ENCODE results near the gene GIPC1. TPM values are rescaled to one million over a fixed set of nuclear protein-coding genes. Genes with fewer than 3 reads are reported as not detected.
"Not testable (repeated sequence)": the region's sequence is repeated elsewhere in the genome, so short reads cannot be mapped to it uniquely, and the experiment has no call there.

Gene GIPC1
- total RNA-seq, 1 donor from 2014 or later, result 41.8 TPM

DNA sequence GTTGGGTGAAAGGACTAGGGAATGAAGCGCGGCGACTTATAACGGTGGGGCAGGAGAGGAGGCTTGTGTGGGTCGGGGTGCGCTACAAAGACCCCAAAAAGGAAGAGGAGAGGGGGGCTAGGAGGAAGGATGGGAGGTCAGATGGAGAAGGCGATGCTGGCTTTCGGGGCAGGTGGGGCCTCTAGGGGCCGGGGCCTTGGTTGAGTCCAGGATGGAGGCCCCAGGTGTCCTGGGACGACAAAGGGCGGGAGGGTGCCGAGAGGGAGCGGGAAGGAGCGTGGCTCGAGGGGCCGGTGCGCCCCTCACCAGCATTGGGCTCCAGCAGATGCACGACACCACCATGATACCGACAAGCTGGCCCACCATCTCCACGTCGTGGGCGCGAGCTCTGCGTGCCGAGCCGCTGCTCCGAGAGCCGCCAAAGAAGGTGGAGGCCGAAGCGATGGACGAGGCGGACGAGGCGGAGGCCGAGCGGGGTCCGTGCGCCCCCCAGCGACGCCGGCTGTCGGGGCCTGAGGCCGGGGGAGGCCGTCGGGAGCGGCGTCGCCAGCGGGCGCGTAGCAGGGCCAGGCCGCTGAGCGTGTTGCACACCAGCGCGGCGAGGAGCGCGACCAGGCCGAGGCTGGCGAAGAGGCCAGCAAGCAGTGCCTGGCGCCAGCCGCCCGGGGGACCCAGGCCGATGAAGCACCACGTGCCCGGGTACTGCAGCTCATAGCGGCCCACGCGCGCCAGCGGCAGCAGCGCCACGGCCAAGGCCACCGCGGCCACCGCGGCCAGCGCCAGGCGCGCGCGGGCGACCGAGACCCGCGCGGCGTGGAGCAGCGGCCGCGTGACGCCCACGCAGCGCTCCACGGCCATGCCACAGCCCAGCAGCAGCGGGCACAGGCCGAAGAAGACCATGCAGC, 22.6 kb downstream of the GIPC1 start:
- Histone ChIP-seq H3K9me3 (ENCODE audit: control insufficient read depth in 3 of 3, low read length in 3 of 3) (no peaks in the 10 kb centered on the region), H3K4me1 (ENCODE audit: control insufficient read depth in 3 of 3, insufficient read depth in 3 of 3, low read length in 3 of 3) (peaks cover 5 to 26% (median 13%) of the 10 kb centered on the region in 3 donors), H3K36me3 (ENCODE audit: control insufficient read depth in 3 of 3, insufficient read depth in 3 of 3, low read length in 3 of 3) (peaks cover 16 to 29% (median 19%) of the 10 kb centered on the region in 3 donors), H3K4me3 (ENCODE audit: low read length in 3 of 3) (peak overlapping the region in 1 of 3 donors; percentile 35), H3K9ac (ENCODE audit: low read depth in 1 of 3, low read length in 3 of 3) (peak overlapping the region in 1 of 3 donors; percentile 16), H3K27me3 (ENCODE audit: control insufficient read depth in 3 of 3, insufficient read depth in 3 of 3, low read length in 3 of 3) (peaks cover 16 to 52% (median 26%) of the 10 kb centered on the region in 3 donors), H3K27ac (ENCODE audit: low read depth, low read length) (no peak overlapping the region)

- Histone ChIP-seq H3K9ac (ENCODE audit: low read depth in 1 of 3, low read length in 3 of 3) (no peak overlapping the region), H3K36me3 (ENCODE audit: control insufficient read depth in 3 of 3, insufficient read depth in 3 of 3, low read length in 3 of 3) (peaks cover 15 to 26% (median 22%) of the 10 kb centered on the region in 3 donors), H3K27me3 (ENCODE audit: control insufficient read depth in 3 of 3, insufficient read depth in 3 of 3, low read length in 3 of 3) (peaks cover 16 to 43% (median 26%) of the 10 kb centered on the region in 3 donors), H3K9me3 (ENCODE audit: control insufficient read depth in 3 of 3, low read length in 3 of 3) (no peaks in the 10 kb centered on the region), H3K4me3 (ENCODE audit: low read length in 3 of 3) (no peak overlapping the region), H3K4me1 (ENCODE audit: control insufficient read depth in 3 of 3, insufficient read depth in 3 of 3, low read length in 3 of 3) (peaks cover 5 to 26% (median 12%) of the 10 kb centered on the region in 3 donors), H3K27ac (ENCODE audit: low read depth, low read length) (no peak overlapping the region)
These were observed 23.6 kb downstream of the GIPC1 start for GRCh38 chr19:14472202-14472938.

GRCh38 chr19:14471436-14472187, 24.3 kb downstream of the GIPC1 start:
- Histone ChIP-seq H3K4me1 (ENCODE audit: control insufficient read depth in 3 of 3, insufficient read depth in 3 of 3, low read length in 3 of 3) (peaks cover 5 to 26% (median 12%) of the 10 kb centered on the region in 3 donors), H3K27me3 (ENCODE audit: control insufficient read depth in 3 of 3, insufficient read depth in 3 of 3, low read length in 3 of 3) (peaks cover 16 to 36% (median 21%) of the 10 kb centered on the region in 3 donors), H3K27ac (ENCODE audit: low read depth, low read length) (no peak overlapping the region), H3K4me3 (ENCODE audit: low read length in 3 of 3) (no peak overlapping the region), H3K9ac (ENCODE audit: low read depth in 1 of 3, low read length in 3 of 3) (no peak overlapping the region), H3K36me3 (ENCODE audit: control insufficient read depth in 3 of 3, insufficient read depth in 3 of 3, low read length in 3 of 3) (peaks cover 15 to 25% (median 22%) of the 10 kb centered on the region in 3 donors), H3K9me3 (ENCODE audit: control insufficient read depth in 3 of 3, low read length in 3 of 3) (no peaks in the 10 kb centered on the region)

GRCh38 chr19:14470031-14470876, 25.7 kb downstream of the GIPC1 start:
- Histone ChIP-seq H3K9ac (ENCODE audit: low read depth in 1 of 3, low read length in 3 of 3) (no peak overlapping the region), H3K4me1 (ENCODE audit: control insufficient read depth in 3 of 3, insufficient read depth in 3 of 3, low read length in 3 of 3) (peaks cover 5 to 26% (median 10%) of the 10 kb centered on the region in 3 donors), H3K4me3 (ENCODE audit: low read length in 3 of 3) (no peak overlapping the region), H3K27me3 (ENCODE audit: control insufficient read depth in 3 of 3, insufficient read depth in 3 of 3, low read length in 3 of 3) (peaks cover 13 to 26% (median 13%) of the 10 kb centered on the region in 3 donors), H3K27ac (ENCODE audit: low read depth, low read length) (no peak overlapping the region), H3K36me3 (ENCODE audit: control insufficient read depth in 3 of 3, insufficient read depth in 3 of 3, low read length in 3 of 3) (peaks cover 18 to 30% (median 22%) of the 10 kb centered on the region in 3 donors), H3K9me3 (ENCODE audit: control insufficient read depth in 3 of 3, low read length in 3 of 3) (no peaks in the 10 kb centered on the region)

DNA sequence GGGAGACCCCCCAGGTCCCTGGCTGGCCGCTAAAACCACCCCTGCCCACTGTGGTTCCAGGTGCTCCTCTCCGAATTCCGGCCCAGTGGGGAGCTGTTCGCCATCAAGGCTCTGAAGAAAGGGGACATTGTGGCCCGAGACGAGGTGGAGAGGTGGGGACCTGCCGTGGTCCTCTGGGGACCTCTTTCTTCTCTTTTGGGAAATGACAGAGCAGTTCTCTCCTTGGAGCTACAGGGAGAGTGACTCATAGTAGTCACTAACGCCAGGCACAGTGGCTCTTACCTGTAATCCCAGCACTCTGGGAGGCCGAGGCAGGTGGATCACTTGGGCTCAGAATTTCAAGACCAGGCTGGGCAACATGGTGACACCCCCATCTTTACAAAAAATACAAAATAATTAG, 28.1 kb downstream of the GIPC1 start:
- Histone ChIP-seq H3K9me3 (ENCODE audit: control insufficient read depth in 3 of 3, low read length in 3 of 3) (no peaks in the 10 kb centered on the region), H3K4me1 (ENCODE audit: control insufficient read depth in 3 of 3, insufficient read depth in 3 of 3, low read length in 3 of 3) (peaks cover 5 to 7% (median 5%) of the 10 kb centered on the region in 3 donors), H3K9ac (ENCODE audit: low read depth in 1 of 3, low read length in 3 of 3) (no peak overlapping the region), H3K27me3 (ENCODE audit: control insufficient read depth in 3 of 3, insufficient read depth in 3 of 3, low read length in 3 of 3) (peaks cover 0 to 7% (median 4%) of the 10 kb centered on the region in 3 donors), H3K27ac (ENCODE audit: low read depth, low read length) (no peak overlapping the region), H3K36me3 (ENCODE audit: control insufficient read depth in 3 of 3, insufficient read depth in 3 of 3, low read length in 3 of 3) (peaks cover 30 to 46% (median 39%) of the 10 kb centered on the region in 3 donors), H3K4me3 (ENCODE audit: low read length in 3 of 3) (no peak overlapping the region)

- H3K4me3 ChIP-seq (ENCODE audit: low read length in 3 of 3), result no peak overlapping the region
- H3K27ac ChIP-seq (ENCODE audit: low read depth, low read length), result no peak overlapping the region
- H3K9ac ChIP-seq (ENCODE audit: low read depth in 1 of 3, low read length in 3 of 3), result no peak overlapping the region
- H3K27me3 ChIP-seq (ENCODE audit: control insufficient read depth in 3 of 3, insufficient read depth in 3 of 3, low read length in 3 of 3), result peaks cover 0 to 2% (median 2%) of the 10 kb centered on the region in 3 donors
- H3K36me3 ChIP-seq (ENCODE audit: control insufficient read depth in 3 of 3, insufficient read depth in 3 of 3, low read length in 3 of 3), result peaks cover 31 to 50% (median 42%) of the 10 kb centered on the region in 3 donors
- H3K4me1 ChIP-seq (ENCODE audit: control insufficient read depth in 3 of 3, insufficient read depth in 3 of 3, low read length in 3 of 3), result peaks cover 2 to 5% (median 2%) of the 10 kb centered on the region in 3 donors
- H3K9me3 ChIP-seq (ENCODE audit: control insufficient read depth in 3 of 3, low read length in 3 of 3), result no peaks in the 10 kb centered on the region
These were observed 28.5 kb downstream of the GIPC1 start for GRCh38 chr19:14467391-14467790.

- Histone ChIP-seq H3K4me3 (ENCODE audit: low read length in 3 of 3) (no peak overlapping the region), H3K9ac (ENCODE audit: low read depth in 1 of 3, low read length in 3 of 3) (no peak overlapping the region), H3K4me1 (ENCODE audit: control insufficient read depth in 3 of 3, insufficient read depth in 3 of 3, low read length in 3 of 3) (no peaks in the 10 kb centered on the region), H3K36me3 (ENCODE audit: control insufficient read depth in 3 of 3, insufficient read depth in 3 of 3, low read length in 3 of 3) (peaks cover 29 to 43% (median 41%) of the 10 kb centered on the region in 3 donors), H3K27ac (ENCODE audit: low read depth, low read length) (no peak overlapping the region), H3K27me3 (ENCODE audit: control insufficient read depth in 3 of 3, insufficient read depth in 3 of 3, low read length in 3 of 3) (no peaks in the 10 kb centered on the region), H3K9me3 (ENCODE audit: control insufficient read depth in 3 of 3, low read length in 3 of 3) (no peaks in the 10 kb centered on the region)
These were observed 32.2 kb downstream of the GIPC1 start for GRCh38 chr19:14463747-14464146.

- not testable (repeated sequence) for H3K9me3 ChIP-seq (ENCODE audit: control insufficient read depth in 3 of 3, low read length in 3 of 3); H3K4me3 ChIP-seq (ENCODE audit: low read length in 3 of 3); H3K9ac ChIP-seq (ENCODE audit: low read depth in 1 of 3, low read length in 3 of 3); H3K27me3 ChIP-seq (ENCODE audit: control insufficient read depth in 3 of 3, insufficient read depth in 3 of 3, low read length in 3 of 3); H3K27ac ChIP-seq (ENCODE audit: low read depth, low read length); H3K4me1 ChIP-seq (ENCODE audit: control insufficient read depth in 3 of 3, insufficient read depth in 3 of 3, low read length in 3 of 3)
- H3K36me3 ChIP-seq (ENCODE audit: control insufficient read depth in 3 of 3, insufficient read depth in 3 of 3, low read length in 3 of 3), result peaks cover 33 to 44% (median 41%) of the 10 kb centered on the region in 3 donors
These were observed 33.5 kb downstream of the GIPC1 start for GRCh38 chr19:14462401-14462800.

GRCh38 chr19:14460935-14461334, 35.0 kb downstream of the GIPC1 start:
- Histone ChIP-seq H3K27me3 (ENCODE audit: control insufficient read depth in 3 of 3, insufficient read depth in 3 of 3, low read length in 3 of 3) (no peaks in the 10 kb centered on the region), H3K4me1 (ENCODE audit: control insufficient read depth in 3 of 3, insufficient read depth in 3 of 3, low read length in 3 of 3) (no peaks in the 10 kb centered on the region), H3K9me3 (ENCODE audit: control insufficient read depth in 3 of 3, low read length in 3 of 3) (no peaks in the 10 kb centered on the region), H3K27ac (ENCODE audit: low read depth, low read length) (no peak overlapping the region), H3K9ac (ENCODE audit: low read depth in 1 of 3, low read length in 3 of 3) (no peak overlapping the region), H3K4me3 (ENCODE audit: low read length in 3 of 3) (no peak overlapping the region), H3K36me3 (ENCODE audit: control insufficient read depth in 3 of 3, insufficient read depth in 3 of 3, low read length in 3 of 3) (peaks cover 33 to 42% (median 41%) of the 10 kb centered on the region in 3 donors)
